A549 treated with DMSO at 1 μM for 4 hours (cell line): ENCODE measurements around the gene DDB1. TPM values are rescaled to one million over a fixed set of nuclear protein-coding genes. Genes with fewer than 3 reads are reported as not detected.

Experiments used
- total RNA-seq: library from RNA; stranded (reverse); fragments of 200-300 nt; extraction: Qiagen RNA extraction; gene quantifications from 5 replicates; pipeline ENCODE4 v1.2.3, GENCODE V29; 2022; ENCODE audit warnings: low read depth

The DDB1 gene
- 161 to 182 TPM (median 172 TPM) in 5 replicates for total RNA-seq

DNA sequence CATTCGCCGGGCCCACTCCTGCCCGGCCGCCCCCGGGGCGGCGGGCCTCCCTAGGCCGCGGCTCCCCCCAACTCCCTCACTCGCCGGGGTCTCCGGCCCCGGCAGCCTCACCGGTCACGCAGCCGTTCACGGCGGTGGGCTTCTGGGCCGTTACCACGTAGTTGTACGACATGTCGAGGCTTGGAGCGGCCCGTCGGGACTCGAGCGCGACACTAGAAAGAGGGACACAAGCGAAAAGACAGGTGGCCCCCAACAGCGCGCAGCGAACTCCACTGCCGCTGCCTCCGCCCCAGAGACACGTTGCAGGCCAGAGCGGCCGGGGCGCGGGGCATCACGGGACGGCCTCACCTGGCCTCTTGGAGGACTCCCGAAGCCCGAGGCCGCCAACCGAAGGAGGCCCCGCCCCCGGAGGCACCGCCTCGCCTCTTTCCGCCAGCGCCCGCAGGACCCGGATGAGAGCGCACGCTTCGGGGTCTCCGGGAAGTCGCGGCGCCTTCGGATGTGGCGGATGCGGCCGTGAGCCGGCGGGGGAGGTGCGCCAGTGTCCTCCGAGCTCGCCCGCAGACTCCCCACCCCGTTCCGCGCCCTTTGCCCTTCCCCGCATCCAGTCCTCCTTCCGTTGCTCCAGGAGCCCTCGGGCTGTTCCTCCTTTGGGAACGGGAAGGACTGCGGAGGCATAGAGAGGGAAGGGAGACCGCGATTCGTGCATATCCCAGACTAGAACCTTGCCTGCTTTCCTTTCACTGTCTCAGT lies at the start of gene DDB1, which contains the start of gene TKFC:
Gene DDB1 (minus strand): TSS at position 309 of the 753 bp plus-strand sequence. CDS start 137 bp downstream, at position 172.
Gene TKFC (plus strand): TSS at position 432 of the 753 bp plus-strand sequence. CDS start 1,501 bp downstream, outside the sequence.

DNA sequence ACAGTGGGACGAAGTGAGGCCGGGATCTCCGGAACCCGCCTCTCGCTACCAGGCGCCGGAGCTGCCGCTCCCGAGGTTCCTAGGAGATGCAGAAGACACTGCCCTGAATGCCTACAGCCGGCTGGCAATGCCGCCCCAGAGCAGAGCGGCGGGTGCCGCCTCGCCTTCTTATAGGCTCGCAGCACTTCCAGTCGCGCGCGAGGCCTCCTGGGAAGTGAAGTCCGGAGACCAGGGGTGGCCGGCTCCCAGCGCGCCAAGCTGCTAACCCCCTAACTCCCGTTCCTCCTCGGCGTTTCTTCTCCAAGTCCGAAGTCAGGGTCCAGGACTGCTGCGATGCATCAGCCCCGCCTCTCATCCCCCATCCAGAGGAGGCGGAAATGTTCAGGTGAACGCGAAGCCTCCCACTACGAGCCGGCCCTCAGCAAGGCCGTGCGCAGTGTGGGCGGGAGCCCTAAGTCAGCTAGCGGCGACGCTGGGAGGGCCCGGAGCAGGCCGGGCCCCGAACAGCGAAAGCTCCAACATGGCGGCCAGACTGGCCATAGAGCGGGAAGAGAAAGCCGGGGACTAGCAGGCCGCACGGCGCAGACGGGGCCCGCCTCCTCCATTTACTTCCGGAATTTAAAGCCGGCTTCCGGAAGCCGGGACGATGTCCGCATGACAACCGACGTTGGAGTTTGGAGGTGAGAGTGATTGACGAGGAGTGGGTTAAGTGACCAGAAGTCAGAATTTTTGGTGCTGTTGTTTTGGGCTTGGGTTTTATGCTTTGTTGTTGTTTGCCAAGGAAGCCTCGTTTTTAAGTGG lies 29.0 kb upstream of the DDB1 start, which contains the start of the genes CYB561A3 and TMEM138:
Gene CYB561A3 (minus strand): TSS at position 142 of the 801 bp plus-strand sequence. CDS start 5,169 bp downstream, outside the sequence.
Gene TMEM138 (plus strand): TSS at position 634 of the 801 bp plus-strand sequence. CDS start 2,017 bp downstream, outside the sequence.

DNA sequence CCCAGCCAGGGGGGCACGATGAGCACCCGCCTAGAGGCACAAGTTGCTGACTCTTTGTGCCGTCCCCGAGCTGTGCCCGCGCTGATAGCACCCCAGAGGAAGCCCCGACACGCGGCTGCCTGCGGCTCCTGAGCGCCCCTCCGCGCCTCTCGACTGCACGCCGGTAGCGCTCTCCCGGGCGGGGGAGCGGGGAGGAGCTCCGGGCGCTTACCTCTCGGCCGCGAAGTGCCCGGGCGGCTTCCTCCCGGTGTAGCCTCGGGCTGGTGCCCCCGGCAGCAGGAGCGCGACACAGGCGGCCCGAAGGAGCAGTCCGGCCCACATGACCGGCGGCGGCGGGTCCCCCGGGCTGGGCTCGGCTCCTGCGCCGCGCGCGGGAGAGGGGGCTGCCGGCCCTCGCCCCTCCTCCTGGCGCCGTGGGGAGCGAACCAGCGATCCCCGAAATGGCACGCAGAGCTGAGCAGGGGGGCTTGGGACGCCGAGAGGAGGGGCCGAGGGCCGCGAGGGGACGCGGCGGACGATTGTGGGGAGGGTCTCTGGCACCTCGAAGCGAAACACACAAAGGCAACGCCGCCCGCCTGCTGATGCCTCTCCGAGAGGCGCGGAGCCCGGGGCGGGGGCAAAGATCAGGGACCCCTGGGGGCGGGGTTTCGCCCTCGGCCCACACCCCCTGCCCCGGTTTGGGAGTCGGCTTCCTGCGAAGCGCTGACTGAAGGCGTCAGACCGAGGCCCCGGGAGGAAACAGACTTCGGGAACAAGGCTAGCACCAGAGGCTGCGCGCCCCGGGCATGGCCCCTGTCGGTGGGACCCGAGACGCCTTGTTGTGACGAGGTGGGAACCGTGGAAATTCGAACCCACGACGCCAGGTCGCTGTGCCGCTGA lies 37.9 kb downstream of the DDB1 start, which contains the start of gene VWCE:
Gene VWCE (minus strand): TSS at position 600 of the 879 bp plus-strand sequence. CDS start 279 bp downstream, at position 321.

Other genes with a start within 250 kb of the DDB1 start
- not detected in 5 replicates for gene CD5, start 230.6 kb downstream of the DDB1 start, total RNA-seq
- gene VPS37C, start 171.7 kb downstream of the DDB1 start, total RNA-seq: 15.8 to 20.5 TPM (median 19.2 TPM) in 5 replicates
- not detected in 5 replicates for gene PGA3, start 129.6 kb downstream of the DDB1 start, total RNA-seq
- not detected in 5 replicates for gene PGA4, start 110.8 kb downstream of the DDB1 start, total RNA-seq
- gene PGA5, start 91.9 kb downstream of the DDB1 start, total RNA-seq: 0.10 TPM in 1 of 5 replicates, not detected in the others
- gene VWCE, start 37.8 kb downstream of the DDB1 start, total RNA-seq: 0.38 to 0.77 TPM (median 0.57 TPM) in 5 replicates
- 46.8 to 76.0 TPM (median 71.1 TPM) in 5 replicates for gene TKFC, start 123 bp upstream of the DDB1 start, total RNA-seq
- 41.2 to 50.1 TPM (median 47.6 TPM) in 5 replicates for gene CYB561A3, start 28.8 kb upstream of the DDB1 start, total RNA-seq
- 75.0 to 125 TPM (median 111 TPM) in 5 replicates for gene TMEM138, start 29.3 kb upstream of the DDB1 start, total RNA-seq
- 16.4 to 20.8 TPM (median 19.5 TPM) in 5 replicates for gene TMEM216, start 59.5 kb upstream of the DDB1 start, total RNA-seq
- gene CPSF7, start 96.9 kb upstream of the DDB1 start, total RNA-seq: 73.7 to 78.3 TPM (median 75.8 TPM) in 5 replicates
- gene SDHAF2, start 97.0 kb upstream of the DDB1 start, total RNA-seq: 36.8 to 52.5 TPM (median 44.7 TPM) in 5 replicates
- 0.10 to 0.23 TPM (median 0.14 TPM) in 5 replicates for gene LRRC10B, start 175.6 kb upstream of the DDB1 start, total RNA-seq
- gene SYT7, start 248.0 kb upstream of the DDB1 start, total RNA-seq: 0.92 to 1.2 TPM (median 1.1 TPM) in 5 replicates